ENCODE data around the gene ZNF136. TPM values are rescaled to one million over a fixed set of nuclear protein-coding genes. Genes with fewer than 3 reads are reported as not detected.

Gene ZNF136
- 3.7 and 5.1 TPM in 2 replicates for total RNA-seq

DNA sequence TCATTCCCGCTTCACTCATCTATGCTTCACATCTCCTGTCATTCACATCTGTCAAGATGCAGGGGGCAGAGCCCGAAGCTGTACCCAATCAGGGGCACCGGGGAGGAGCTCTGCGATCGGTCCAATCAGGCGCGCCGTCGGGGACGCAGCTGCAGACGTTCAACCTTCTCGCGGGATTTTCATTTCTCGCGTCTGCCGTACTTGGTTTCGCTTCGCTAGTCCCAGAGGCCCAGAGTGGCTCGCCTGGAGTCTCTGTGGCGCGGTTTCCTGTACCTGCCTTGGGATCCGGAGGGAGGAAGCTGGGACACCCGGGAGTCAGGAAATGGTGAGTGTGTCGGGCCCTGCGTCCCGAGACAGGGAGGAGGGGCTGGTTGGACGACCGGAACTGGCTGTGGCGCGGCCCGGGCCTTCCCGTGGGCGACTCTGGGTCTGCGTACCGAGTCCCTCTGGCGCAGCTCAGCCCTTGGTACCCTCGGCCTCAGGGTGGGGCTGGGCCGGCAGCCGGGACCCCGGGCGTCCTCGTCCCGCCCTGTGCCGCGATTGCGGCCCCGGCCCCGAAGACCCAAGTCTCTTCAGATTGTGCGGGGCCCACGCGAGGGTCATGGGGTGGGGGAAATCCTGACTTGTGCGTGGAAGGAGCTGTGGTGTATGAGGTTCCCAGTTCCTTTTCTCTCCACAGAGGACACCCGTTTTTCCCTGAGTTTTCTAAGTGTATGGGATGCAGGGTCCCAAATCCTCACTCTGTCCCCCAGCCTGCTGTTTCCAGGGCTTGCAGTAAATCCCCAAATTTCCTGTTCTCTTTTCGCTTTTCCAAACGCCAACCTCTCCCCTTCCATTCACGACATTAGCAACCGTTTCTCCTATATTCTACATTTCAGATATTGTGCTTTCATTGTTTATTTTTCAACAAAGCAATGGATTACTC is at the start of gene ZNF136:
ZNF136 (plus strand) TSS at position 215 of the 925 bp plus-strand sequence; CDS start at position 323, 108 bp downstream.
- DNase-seq (ENCODE audit: low read depth in 2 of 2): peak; percentile 97 to 98

GRCh38 chr19:12113121-12113520 is 49.8 kb upstream of the ZNF136 start:
- no peak for DNase-seq (ENCODE audit: low read depth in 2 of 2)

GRCh38 chr19:12117201-12117970 is 45.5 kb upstream of the ZNF136 start:
- no peak for DNase-seq (ENCODE audit: low read depth in 2 of 2)

DNA sequence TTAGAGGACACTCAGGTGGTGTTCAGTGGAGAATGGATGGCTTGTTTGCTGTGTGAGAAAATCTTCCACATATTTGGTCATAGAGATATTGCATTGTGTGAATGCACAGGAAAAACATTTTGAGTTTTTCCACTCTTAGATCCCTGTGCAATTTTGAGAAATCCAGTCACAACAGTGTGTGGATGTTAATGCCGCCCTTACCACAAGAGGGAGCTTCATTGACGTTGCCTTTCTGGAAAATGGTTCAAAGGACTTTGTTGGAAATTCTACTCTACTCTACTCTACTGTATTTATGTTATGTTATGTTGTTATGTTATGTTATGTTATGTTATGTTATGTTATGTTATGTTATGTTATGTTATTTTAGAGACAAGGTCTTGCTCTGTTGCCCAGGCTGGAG is 36.2 kb upstream of the ZNF136 start:
- peak in 1 of 2 donors; percentile 33 for DNase-seq (ENCODE audit: low read depth in 2 of 2)

DNA sequence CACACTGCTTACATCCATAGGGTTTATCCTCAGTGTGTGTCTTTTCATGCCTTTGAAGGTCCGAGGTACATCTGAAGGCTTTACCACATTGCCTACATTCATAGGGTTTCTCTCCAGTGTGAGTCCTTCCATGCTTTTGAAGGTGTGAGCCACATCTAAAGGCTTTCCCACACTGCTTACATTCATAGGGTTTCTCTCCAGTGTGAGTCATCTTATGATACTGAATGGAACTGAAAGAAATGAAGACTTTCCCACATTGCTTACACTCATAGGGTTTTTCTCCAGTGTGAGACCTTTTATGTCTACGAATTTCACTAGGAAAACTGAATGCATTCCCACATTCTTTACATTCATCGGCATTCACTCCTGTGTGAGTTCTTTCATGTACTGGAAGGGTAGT is 29.8 kb upstream of the ZNF136 start:
- DNase-seq (ENCODE audit: low read depth in 2 of 2): no peak

GRCh38 chr19:12137221-12137940 is 25.5 kb upstream of the ZNF136 start:
- peak in 1 of 2 donors; percentile 9 for DNase-seq (ENCODE audit: low read depth in 2 of 2)

- DNase-seq (ENCODE audit: low read depth in 2 of 2): no peak
Observed at GRCh38 chr19:12139269-12139668, 23.6 kb upstream of the ZNF136 start.

DNA sequence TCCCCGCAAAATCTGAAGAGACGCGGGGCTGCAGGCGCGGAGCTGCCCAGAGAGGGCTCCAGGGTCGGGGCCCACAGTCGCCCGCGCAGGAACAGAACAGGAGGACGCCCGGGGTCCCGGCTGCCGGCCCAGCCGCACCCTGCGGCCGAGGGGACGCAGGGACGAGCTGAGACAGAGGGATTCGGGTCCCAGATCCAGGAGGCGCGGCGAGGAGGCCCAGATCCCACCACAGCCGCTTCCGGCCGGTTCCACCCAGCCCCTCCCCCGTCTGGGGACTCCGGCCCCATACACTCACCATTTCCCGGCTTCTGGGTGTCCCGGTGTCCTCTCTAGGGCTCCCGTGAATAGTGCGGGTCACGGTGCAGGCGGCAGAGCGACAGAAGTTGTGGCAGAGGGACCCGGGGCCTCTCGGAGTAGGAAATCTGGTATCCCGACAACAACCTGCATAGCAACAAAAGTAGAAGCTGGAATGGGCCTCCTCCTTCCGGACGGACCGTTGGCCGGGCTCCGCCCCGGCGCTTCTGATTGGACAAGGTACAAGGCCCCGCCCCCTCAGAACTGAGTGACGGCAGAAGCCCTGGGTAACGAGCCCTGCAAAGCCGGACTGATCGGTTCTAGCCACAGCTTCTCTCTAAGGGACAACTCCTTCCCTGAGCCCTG is 22.9 kb upstream of the ZNF136 start, which contains the start of gene ZNF20:
ZNF20 (minus strand) TSS at position 466 of the 660 bp plus-strand sequence; CDS start at position 298, 168 bp downstream.
- peak; percentile 90 to 94 for DNase-seq (ENCODE audit: low read depth in 2 of 2)

DNA sequence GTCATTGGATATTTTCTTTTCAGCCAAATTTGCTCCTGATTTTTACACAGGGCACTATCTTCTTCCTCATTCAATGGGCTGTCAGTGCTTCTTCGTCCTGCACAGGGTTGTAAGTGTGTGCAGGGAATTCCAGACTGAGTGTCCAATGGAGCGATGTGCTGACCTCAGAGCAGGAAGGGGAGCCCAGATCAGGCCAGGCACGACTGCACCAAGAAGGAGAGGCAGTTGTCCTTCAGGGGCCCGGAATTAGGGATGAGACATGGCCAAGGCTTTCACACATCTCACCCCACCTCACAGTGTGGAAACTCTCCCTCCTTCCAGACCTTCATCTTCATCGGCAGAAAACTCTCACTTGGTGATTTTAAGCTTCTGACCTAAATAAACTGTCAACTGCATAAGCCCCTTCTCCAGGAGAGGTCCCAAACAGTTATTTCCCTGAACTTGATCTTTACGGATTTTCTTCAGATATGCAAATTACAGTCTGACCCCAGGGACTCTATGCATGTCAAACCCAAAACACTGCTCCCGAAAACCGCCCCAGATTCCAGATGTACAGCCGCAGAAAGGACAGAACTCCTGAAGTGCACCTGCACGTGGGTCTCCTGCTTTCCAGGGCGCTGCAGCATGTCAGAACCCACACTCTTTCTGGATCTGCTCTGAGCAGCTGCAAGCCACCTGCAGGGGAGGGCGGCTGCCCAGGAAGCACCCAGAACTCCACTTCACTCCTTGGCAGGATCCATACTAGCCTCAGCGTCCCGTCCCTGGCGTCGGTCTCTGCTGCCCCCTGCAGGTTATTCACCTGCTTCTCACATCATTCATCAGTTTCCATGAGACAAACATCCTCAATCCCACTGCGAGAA is 22.1 kb upstream of the ZNF136 start:
- DNase-seq (ENCODE audit: low read depth in 2 of 2): peak; percentile 47 to 83

- no peak for DNase-seq (ENCODE audit: low read depth in 2 of 2)
Observed at GRCh38 chr19:12141405-12141736, 21.5 kb upstream of the ZNF136 start.

GRCh38 chr19:12145348-12145747 is 17.5 kb upstream of the ZNF136 start:
- DNase-seq (ENCODE audit: low read depth in 2 of 2): no peak

DNA sequence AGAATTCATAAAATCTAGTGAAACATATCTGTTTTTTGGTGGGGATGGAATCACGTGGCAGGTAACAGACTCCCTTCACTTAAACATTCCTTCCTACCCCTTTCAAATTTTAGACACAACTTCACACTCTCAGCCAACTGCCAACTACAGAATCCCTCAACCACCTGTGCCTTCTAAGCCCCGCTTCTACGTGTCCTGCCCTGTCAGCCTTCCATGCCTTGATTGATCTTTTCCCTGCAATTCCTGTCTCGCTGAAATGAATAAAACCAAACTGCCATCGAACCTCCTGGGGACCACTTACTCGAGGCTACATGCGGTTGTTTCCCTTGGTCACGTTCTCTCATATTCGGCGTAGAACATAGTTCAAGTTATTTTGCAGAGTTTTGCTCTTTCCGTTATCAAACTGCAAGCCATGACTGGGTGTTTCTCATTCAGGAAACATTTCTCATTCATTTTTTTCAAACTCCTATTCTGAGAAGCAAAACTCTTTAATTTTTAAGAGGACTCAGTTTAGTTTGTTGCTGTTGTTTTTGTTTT is 7.5 kb upstream of the ZNF136 start:
- DNase-seq (ENCODE audit: low read depth in 2 of 2): no peak

DNA sequence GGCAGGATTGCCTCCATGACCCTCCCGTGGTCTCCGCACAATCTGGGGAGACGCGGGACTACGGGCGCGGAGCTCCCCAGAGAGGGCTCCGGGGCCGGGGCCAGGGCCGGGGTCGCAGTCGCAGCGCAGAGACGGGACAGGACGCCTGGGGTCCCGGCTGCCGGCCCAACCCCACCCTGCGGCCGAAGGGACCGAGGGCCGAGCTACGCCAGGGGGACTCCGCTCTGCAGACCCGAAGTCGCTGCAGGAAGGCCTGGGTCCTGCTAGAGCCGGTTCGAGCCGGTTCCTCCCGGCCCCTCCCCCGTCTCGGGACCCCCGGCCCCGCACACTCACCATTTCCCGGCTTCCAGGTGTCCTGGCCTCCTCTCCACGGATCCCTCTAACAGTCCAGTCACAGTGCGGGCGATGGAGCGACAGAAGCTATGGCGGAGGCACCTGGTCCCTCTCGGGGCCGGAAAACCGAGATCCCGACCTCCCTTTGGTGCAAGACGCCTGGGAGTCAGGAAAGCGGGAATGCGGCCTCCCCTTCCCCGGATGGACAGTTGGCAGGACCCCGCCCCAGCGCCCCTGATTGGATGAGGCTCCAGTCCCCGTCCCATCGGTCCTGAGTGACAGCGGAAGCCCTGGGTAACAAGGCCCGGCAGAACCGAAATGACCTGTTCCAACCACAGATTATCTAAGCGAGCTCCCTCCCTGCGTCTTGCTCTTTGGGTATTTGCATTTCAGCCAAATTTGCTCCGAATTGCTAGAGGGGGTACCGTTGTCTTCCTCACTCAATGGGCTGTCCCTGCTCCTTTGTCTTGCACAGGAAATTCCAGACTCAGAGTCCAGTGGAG is 6.5 kb upstream of the ZNF136 start, which contains the start of gene ZNF625:
ZNF625 (minus strand) TSS at position 512 of the 836 bp plus-strand sequence; CDS start at position 336, 176 bp downstream.
- DNase-seq (ENCODE audit: low read depth in 2 of 2): peak; percentile 56 to 86

DNA sequence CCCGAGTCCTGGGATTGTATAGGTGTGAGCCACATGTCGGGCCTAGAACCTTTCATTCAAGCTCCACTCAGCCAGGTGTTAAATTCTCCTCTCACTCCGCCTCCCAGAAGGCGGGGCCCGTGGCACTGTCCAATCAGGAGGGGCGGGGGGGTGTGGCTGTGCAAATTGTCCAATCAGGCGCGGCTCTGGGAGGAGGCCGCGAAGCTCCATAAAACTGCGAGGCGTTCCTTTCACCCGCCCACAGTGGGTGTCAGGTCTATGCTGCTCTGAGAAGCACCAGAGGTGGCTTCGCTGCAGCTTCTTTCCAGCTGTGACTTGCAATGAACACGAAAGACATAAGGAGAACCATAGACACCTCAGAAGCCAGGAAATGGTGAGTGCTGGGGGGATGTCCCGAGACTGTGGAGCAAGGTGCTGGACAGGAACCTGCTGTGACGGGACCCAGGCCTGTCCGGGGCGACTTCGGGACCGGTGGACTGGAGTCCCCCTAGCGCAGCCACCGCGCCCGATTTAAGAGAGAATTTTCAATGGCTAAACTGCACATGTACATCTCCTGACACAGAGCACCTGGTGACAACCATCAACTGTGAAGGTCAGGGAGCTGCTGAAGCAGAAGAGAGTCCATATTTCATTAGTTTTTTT is 3.0 kb upstream of the ZNF136 start:
- no peak for DNase-seq (ENCODE audit: low read depth in 2 of 2)

DNA sequence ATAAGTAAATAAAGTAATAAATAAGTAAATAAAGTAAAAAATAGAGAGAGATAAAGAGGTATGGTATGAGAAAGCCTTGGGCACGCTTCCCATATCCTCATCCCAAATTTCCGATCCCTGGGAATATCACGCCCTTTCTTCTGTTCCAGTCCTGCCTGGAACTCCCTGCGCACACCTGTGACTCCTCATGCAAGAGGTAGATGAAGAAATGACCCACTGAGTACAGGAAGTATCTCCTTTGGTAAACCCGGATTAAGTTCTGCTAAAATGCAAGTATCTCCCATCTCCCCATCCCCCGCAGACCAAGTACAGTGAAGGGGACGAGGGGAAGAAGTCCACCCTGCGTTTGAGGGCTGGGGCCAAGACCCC is 399 bp upstream of the ZNF136 start:
- DNase-seq (ENCODE audit: low read depth in 2 of 2): no peak

DNA sequence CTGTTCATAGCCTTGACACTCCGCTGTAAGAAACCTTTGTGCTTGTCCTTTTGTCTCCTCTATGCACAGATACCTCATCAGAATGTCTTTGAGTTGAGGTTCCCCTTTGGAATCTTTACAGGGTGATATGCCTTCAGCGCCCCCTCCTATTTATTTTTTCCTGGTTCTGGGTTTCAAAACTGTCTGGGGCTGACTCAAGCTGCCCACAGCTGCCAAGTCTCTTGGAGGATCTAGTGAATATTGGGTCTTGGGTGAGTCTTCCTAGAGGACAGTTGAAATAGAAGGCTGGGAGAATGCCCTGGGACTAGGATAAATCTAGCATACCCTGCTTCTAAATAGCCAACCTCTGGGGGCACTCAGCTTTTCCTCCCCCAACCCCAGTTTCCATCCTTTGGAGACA is 930 bp downstream of the ZNF136 start:
- DNase-seq (ENCODE audit: low read depth in 2 of 2): peak in 1 of 2 donors; percentile 21

- DNase-seq (ENCODE audit: low read depth in 2 of 2): no peak
Observed at GRCh38 chr19:12166626-12167025, 3.7 kb downstream of the ZNF136 start.

- DNase-seq (ENCODE audit: low read depth in 2 of 2): no peak
Observed at GRCh38 chr19:12180377-12180776, 17.5 kb downstream of the ZNF136 start.

Data from dermis microvascular lymphatic vessel endothelial cell (primary cell).